OCI-LY3 (cell line): Measurements from ENCODE around the gene APLF.
A peak's percentile ranks its signal among the peaks of the same experiment; 100 is the strongest.
"Not testable (repeated sequence)": the region's sequence is repeated elsewhere in the genome, so short reads cannot be mapped to it uniquely, and the experiment has no call there.

Source experiments
- H2AFZ ChIP-seq: fragments of 200-600, 300-600 bp; shearing (Covaris generic); 2 replicates; pipeline ENCODE4 v1.6.0; 2014; ENCODE audit warnings: antibody characterized with exemption, low read depth, low read length
- H3K27ac ChIP-seq: fragments of 200-600, 300-600 bp; sonication (generic); 2 replicates; pipeline ENCODE4 v1.5.1; 2014; ENCODE audit warnings: mild to moderate bottlenecking, low read length, moderate library complexity, mixed read lengths
- H3K27me3 ChIP-seq: fragments of 200-600, 300-600 bp; sonication (generic); 2 replicates; pipeline ENCODE4 v1.6.1; 2014; ENCODE audit warnings: low read depth, low read length, mixed read lengths
- H3K36me3 ChIP-seq: fragments of 200-600, 300-600 bp; sonication (generic); replicated peaks from 2 replicates; pipeline ENCODE3; 2014; ENCODE audit warnings: low read depth, low read length, mixed read lengths
- H3K4me1 ChIP-seq: fragments of 300-600, 200-600 bp; sonication (generic); 2 replicates; pipeline ENCODE4 v1.6.1; 2014; ENCODE audit warnings: low read length, mixed read lengths
- H3K4me2 ChIP-seq: fragments of 200-600, 300-600 bp; sonication (generic); 2 replicates; pipeline ENCODE4 v1.6.1; 2014; ENCODE audit warnings: low read length, mixed read lengths
- H3K4me3 ChIP-seq: fragments of 300-600, 200-600 bp; sonication (generic); 2 replicates; pipeline ENCODE4 v1.5.1; 2014; ENCODE audit warnings: antibody characterized with exemption, mild to moderate bottlenecking, low read length, moderate library complexity
- H3K79me2 ChIP-seq: fragments of 300-600, 200-600 bp; shearing (Covaris generic); 2 replicates; pipeline ENCODE4 v1.6.1; 2014; ENCODE audit warnings: mild to moderate bottlenecking, low read length, mixed read lengths
- H3K9ac ChIP-seq: fragments of 300-600, 200-600 bp; shearing (Covaris generic); 2 replicates; pipeline ENCODE4 v1.6.0; 2014; ENCODE audit warnings: mild to moderate bottlenecking, low read length, moderate library complexity
- H3K9me3 ChIP-seq: fragments of 200-600, 300-600 bp; shearing (Covaris generic); 2 replicates; pipeline ENCODE4 v1.6.1; 2014; ENCODE audit warnings: low read length, mixed read lengths; ENCODE audit not compliant: insufficient read depth
- H4K20me1 ChIP-seq: fragments of 200-600, 300-600 bp; sonication (generic); 2 replicates; pipeline ENCODE4 v1.6.1; 2016; ENCODE audit warnings: low read length, mixed read lengths; ENCODE audit not compliant: insufficient read depth
- CTCF ChIP-seq: fragments of 200-600, 300-600 bp; sonication (generic); IDR thresholded peaks from 2 replicates; pipeline ENCODE4 v1.5.1; 2014; ENCODE audit warnings: antibody characterized with exemption, low read length, low read depth
- EZH2phosphoT487 ChIP-seq: fragments of 200-600 bp; shearing (Covaris generic); IDR thresholded peaks from 2 replicates; pipeline ENCODE4 v1.6.1; 2018; ENCODE audit warnings: antibody characterized with exemption, mixed run types, low read depth

The APLF gene

GRCh38 chr2:68487773-68488355 lies 20.5 kb downstream of the APLF start:
- Histone ChIP-seq H3K27me3 (no peaks in the 10 kb centered on the region), H3K36me3 (no peaks in the 10 kb centered on the region), H3K4me1 (peaks cover 26% of the 10 kb centered on the region), H3K4me2 (peak overlapping the region; percentile 84), H2AFZ (0 out of 2 replicates have a peak overlapping the region, but pooled peaks have one; percentile 44), H3K4me3 (peak overlapping the region; percentile 60), H4K20me1 (no peaks in the 10 kb centered on the region), H3K79me2 (peaks cover 9% of the 10 kb centered on the region), H3K9ac (peak overlapping the region; percentile 23), H3K9me3 (no peaks in the 10 kb centered on the region), H3K27ac (peak overlapping the region; percentile 26; the same call in 1 of the 2 replicates)
- TF ChIP-seq CTCF (peak; percentile 65), EZH2phosphoT487 (no peak)

GRCh38 chr2:68488605-68489004 lies 21.2 kb downstream of the APLF start:
- peak overlapping the region; percentile 60; the same call in 1 of the 2 replicates for H3K4me3 ChIP-seq
- not testable (repeated sequence) for H4K20me1 ChIP-seq, H3K9me3 ChIP-seq, H3K27me3 ChIP-seq, H3K36me3 ChIP-seq, H3K79me2 ChIP-seq, H2AFZ ChIP-seq
- H3K27ac ChIP-seq: peak overlapping the region; percentile 26; the same call in 1 of the 2 replicates
- H3K4me2 ChIP-seq: peak overlapping the region; percentile 84
- peak overlapping the region; percentile 23 for H3K9ac ChIP-seq
- H3K4me1 ChIP-seq: peaks cover 26% of the 10 kb centered on the region

- Histone ChIP-seq H3K4me2 (peak overlapping the region; percentile 84), H3K4me3 (no peak overlapping the region), H3K9ac (peak overlapping the region; percentile 14; the same call in 1 of the 2 replicates), H2AFZ (no peak overlapping the region), H4K20me1 (no peaks in the 10 kb centered on the region), H3K27me3 (no peaks in the 10 kb centered on the region), H3K9me3 (no peaks in the 10 kb centered on the region), H3K4me1 (peaks cover 26% of the 10 kb centered on the region), H3K27ac (peak overlapping the region; percentile 42; the same call in 1 of the 2 replicates), H3K36me3 (no peaks in the 10 kb centered on the region), H3K79me2 (peaks cover 5% of the 10 kb centered on the region)
- TF ChIP-seq CTCF: no peak
- TF ChIP-seq EZH2phosphoT487: no peak
Measured at GRCh38 chr2:68489282-68489681, 21.9 kb downstream of the APLF start.

GRCh38 chr2:68491582-68491981 lies 24.2 kb downstream of the APLF start:
- no peaks in the 10 kb centered on the region for H3K27me3 ChIP-seq
- no peaks in the 10 kb centered on the region for H3K36me3 ChIP-seq
- TF ChIP-seq CTCF (no peak), EZH2phosphoT487 (no peak)

More at GRCh38 chr2:68491582-68491981, 24.2 kb downstream of the APLF start:
- Histone ChIP-seq H3K9me3 (no peaks in the 10 kb centered on the region), H3K79me2 (peaks cover 5% of the 10 kb centered on the region), H4K20me1 (no peaks in the 10 kb centered on the region), H3K27ac (no peak overlapping the region), H3K4me2 (no peak overlapping the region), H3K4me3 (no peak overlapping the region), H2AFZ (no peak overlapping the region), H3K9ac (no peak overlapping the region), H3K4me1 (peaks cover 26% of the 10 kb centered on the region)
